Activated CD4-positive, alpha-beta T cell treated with anti-CD3 and anti-CD28 coated beads, Interleukin-2, amount 50 U/mL, for 1 hour (primary cell): ENCODE results near the gene METTL9.
"Not testable (repeated sequence)": the region's sequence is repeated elsewhere in the genome, so short reads cannot be mapped to it uniquely, and the experiment has no call there.

Source experiments
- DNase-seq: peaks from one replicate; pipeline ENCODE4 v3.0.0-alpha.2; 2020

Gene METTL9

GRCh38 chr16:21639493-21639892 is 40.1 kb downstream of the METTL9 start:
- no peak for DNase-seq

- no peak for DNase-seq
These were observed 42.5 kb downstream of the METTL9 start for GRCh38 chr16:21641916-21642315.

GRCh38 chr16:21642861-21643260 is 43.5 kb downstream of the METTL9 start:
- DNase-seq, result no peak

GRCh38 chr16:21643785-21644184 is 44.4 kb downstream of the METTL9 start:
- DNase-seq, result no peak

- DNase-seq, result no peak
These were observed 45.3 kb downstream of the METTL9 start for GRCh38 chr16:21644674-21645073.

- DNase-seq, result peak; percentile 16
These were observed 45.9 kb downstream of the METTL9 start for GRCh38 chr16:21645261-21645721.

- no peak for DNase-seq
These were observed 46.7 kb downstream of the METTL9 start for GRCh38 chr16:21646091-21646490.

- DNase-seq, result peak; percentile 63
These were observed 47.6 kb downstream of the METTL9 start for GRCh38 chr16:21646721-21647561.

- no peak for DNase-seq
These were observed 48.3 kb downstream of the METTL9 start for GRCh38 chr16:21647562-21648164.

- not testable (repeated sequence) for DNase-seq
These were observed 50.5 kb downstream of the METTL9 start for GRCh38 chr16:21649826-21650406.

GRCh38 chr16:21650521-21650920 is 51.1 kb downstream of the METTL9 start:
- DNase-seq, result no peak

- DNase-seq, result no peak
These were observed 52.1 kb downstream of the METTL9 start for GRCh38 chr16:21651515-21651914.

- DNase-seq, result no peak
These were observed 53.1 kb downstream of the METTL9 start, which contains the start of gene IGSF6 for GRCh38 chr16:21652453-21652852. TSS of gene IGSF6 (minus strand) at chr16:21652608. CDS start at chr16:21652598, 10 bp downstream.

- no peak for DNase-seq
These were observed 54.2 kb downstream of the METTL9 start for GRCh38 chr16:21653571-21653970.

- no peak for DNase-seq
These were observed 55.1 kb downstream of the METTL9 start for GRCh38 chr16:21654466-21654865.

- DNase-seq, result no peak
These were observed 55.5 kb downstream of the METTL9 start for GRCh38 chr16:21654881-21655280.

- peak; percentile 15 for DNase-seq
These were observed 57.7 kb downstream of the METTL9 start for GRCh38 chr16:21656795-21657768.

GRCh38 chr16:21659124-21659523 is 59.7 kb downstream of the METTL9 start:
- DNase-seq, result no peak

GRCh38 chr16:21663889-21664647 is 64.7 kb downstream of the METTL9 start, which contains the start of gene OTOA:
TSS of gene OTOA (plus strand) at chr16:21663968. CDS start at chr16:21678515, 14,547 bp downstream.
- peak; percentile 31 for DNase-seq

GRCh38 chr16:21664801-21665492 is 65.6 kb downstream of the METTL9 start:
- no peak for DNase-seq

- DNase-seq, result no peak
These were observed 67.4 kb downstream of the METTL9 start for GRCh38 chr16:21666772-21667171.
